HG03045 (cell line): ENCODE data around the gene HSD11B2.
A peak's percentile ranks its signal among the peaks of the same experiment; 100 is the strongest.
"Not testable (repeated sequence)": the region's sequence is repeated elsewhere in the genome, so short reads cannot be mapped to it uniquely, and the experiment has no call there.

ENCODE experiments used
- ATAC-seq: cut with Tn5 transposase; IDR thresholded peaks from one replicate; pipeline ENCODE4 v1.9.1; 2021; ENCODE audit warnings: mild to moderate bottlenecking, moderate library complexity; ENCODE audit not compliant: unreplicated experiment

HSD11B2 gene

GRCh38 chr16:67413978-67414911 is 16.7 kb upstream of the HSD11B2 start:
- no peak for ATAC-seq

DNA sequence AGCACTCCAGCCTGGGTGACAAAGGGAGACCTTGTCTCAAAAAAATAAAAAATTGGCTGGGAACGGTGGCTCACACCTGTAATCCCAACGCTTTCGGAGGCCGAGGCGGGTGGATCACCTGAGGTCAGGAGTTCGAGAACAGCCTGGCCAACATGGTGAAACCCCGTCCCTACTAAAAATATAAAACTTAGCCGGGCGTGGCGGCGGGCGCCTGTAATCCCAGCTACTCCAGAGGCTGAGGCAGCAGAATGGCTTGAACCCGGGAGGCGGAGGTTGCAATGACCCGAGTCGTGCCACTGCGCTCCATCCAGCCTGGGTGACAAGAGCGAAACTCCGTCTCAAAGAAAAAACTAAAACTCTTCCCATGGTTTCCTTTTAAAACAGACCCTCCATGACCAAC is 15.5 kb upstream of the HSD11B2 start:
- ATAC-seq = not testable (repeated sequence)

GRCh38 chr16:67415872-67416793 is 14.8 kb upstream of the HSD11B2 start, which contains the start of gene ZDHHC1:
TSS of gene ZDHHC1 (minus strand) at chr16:67416477. CDS start at chr16:67407775, 8,702 bp downstream.
- peak; percentile 68 for ATAC-seq

- no peak for ATAC-seq
These were observed 13.4 kb upstream of the HSD11B2 start for GRCh38 chr16:67417333-67418061.

GRCh38 chr16:67419502-67419901 is 11.4 kb upstream of the HSD11B2 start:
- ATAC-seq = no peak

- no peak for ATAC-seq
These were observed 11.0 kb upstream of the HSD11B2 start for GRCh38 chr16:67419931-67420330.

- no peak for ATAC-seq
These were observed 9.9 kb upstream of the HSD11B2 start for GRCh38 chr16:67421030-67421429.

DNA sequence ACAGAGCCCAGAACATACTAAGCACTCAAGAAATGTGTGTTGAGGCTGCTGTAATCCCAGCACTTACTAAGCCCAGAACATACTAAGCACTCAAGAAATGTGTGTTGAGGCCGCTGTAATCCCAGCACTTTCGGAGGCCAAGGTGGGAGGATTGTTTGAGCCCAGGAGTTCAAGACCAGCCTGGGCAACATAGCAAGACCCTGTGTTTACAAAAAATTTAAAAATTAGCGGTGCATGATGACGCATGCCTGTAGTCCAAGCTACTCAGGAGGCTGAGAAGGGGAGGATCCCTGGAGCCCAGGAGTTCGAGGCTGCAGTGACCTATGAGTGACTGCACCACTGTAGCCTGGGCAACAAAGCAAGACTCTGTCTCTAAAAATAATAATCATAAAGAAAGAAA is 7.9 kb upstream of the HSD11B2 start:
- ATAC-seq = no peak

GRCh38 chr16:67423611-67424260 is 7.2 kb upstream of the HSD11B2 start:
- ATAC-seq = no peak

- no peak for ATAC-seq
These were observed 6.7 kb upstream of the HSD11B2 start for GRCh38 chr16:67424261-67424615.

- no peak for ATAC-seq
These were observed 5.9 kb upstream of the HSD11B2 start for GRCh38 chr16:67425061-67425460.

- ATAC-seq = no peak
These were observed 5.3 kb upstream of the HSD11B2 start for GRCh38 chr16:67425580-67425979.

DNA sequence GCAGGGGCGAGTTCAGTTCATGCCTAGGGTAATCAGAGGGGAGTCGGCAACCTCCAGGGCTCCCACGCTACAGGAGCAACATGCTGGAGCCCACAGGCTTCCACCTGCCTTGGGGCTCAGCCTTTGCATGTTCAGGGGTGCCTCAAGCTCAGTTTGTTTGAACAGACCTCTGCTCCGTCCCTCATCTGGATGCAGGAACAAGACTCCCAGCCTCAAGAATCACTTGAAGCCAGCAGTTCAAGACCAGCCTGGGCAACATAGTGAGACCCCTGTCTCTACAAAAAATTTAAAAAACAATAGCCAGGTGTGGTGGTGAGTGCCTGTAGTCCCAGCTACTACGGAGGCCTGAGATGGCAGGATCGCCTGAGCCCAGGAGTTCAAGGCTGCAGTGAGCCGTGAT is 4.9 kb upstream of the HSD11B2 start:
- no peak for ATAC-seq

- ATAC-seq = no peak
These were observed 4.0 kb upstream of the HSD11B2 start for GRCh38 chr16:67426950-67427349.

- no peak for ATAC-seq
These were observed 2.7 kb upstream of the HSD11B2 start for GRCh38 chr16:67428146-67428731.

GRCh38 chr16:67429053-67429798 is 1.7 kb upstream of the HSD11B2 start:
- no peak for ATAC-seq

- ATAC-seq = no peak
These were observed 970 bp upstream of the HSD11B2 start for GRCh38 chr16:67429799-67430503.

- ATAC-seq = no peak
These were observed 381 bp upstream of the HSD11B2 start for GRCh38 chr16:67430504-67430976.
